ENCODE results near the gene TRAF3IP1.

Gene TRAF3IP1

DNA sequence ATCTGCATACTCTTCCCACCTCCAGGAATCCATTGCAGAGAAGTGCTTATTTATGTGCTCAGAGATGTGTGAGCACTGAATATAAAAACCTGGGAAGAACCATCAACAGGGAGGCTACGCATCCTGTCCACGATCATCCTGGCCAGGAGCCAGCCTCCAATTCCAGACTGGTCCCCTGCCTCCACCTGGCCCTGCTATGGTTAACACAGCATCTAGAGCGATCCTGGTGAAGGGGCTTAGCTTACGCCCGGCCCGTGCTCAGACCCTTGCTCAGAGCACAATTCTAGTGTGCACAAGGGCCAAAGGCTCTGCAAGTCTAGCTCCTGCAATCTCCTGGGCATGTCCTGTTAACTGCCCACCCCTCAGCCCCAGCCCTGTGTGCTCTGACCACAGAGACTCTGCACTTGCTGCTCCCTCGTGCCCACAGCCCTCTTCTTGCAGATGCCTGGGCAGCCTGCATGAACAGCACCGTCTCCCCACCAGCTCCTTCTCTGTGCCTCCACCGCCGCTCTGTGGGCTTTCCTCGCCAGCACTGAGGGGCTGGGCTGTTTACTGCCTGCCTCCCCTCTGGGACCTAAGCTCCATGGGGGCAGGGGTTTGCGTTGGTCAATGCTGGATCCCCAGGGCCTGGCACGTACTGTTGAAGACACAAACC, 38.4 kb upstream of the TRAF3IP1 start:
- no peak overlapping the region for H3K27ac ChIP-seq
- no peak overlapping the region for H3K4me3 ChIP-seq (ENCODE audit: low read depth, low read length)
- H3K9me3 ChIP-seq (ENCODE audit: severe bottlenecking) = no peaks in the 10 kb centered on the region
- peaks cover 3% of the 10 kb centered on the region for H3K36me3 ChIP-seq
- TF ChIP-seq, protein P1, sequence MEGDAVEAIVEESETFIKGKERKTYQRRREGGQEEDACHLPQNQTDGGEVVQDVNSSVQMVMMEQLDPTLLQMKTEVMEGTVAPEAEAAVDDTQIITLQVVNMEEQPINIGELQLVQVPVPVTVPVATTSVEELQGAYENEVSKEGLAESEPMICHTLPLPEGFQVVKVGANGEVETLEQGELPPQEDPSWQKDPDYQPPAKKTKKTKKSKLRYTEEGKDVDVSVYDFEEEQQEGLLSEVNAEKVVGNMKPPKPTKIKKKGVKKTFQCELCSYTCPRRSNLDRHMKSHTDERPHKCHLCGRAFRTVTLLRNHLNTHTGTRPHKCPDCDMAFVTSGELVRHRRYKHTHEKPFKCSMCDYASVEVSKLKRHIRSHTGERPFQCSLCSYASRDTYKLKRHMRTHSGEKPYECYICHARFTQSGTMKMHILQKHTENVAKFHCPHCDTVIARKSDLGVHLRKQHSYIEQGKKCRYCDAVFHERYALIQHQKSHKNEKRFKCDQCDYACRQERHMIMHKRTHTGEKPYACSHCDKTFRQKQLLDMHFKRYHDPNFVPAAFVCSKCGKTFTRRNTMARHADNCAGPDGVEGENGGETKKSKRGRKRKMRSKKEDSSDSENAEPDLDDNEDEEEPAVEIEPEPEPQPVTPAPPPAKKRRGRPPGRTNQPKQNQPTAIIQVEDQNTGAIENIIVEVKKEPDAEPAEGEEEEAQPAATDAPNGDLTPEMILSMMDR (IDR thresholded peaks at IDR 0.05; ENCODE audit: low read depth, low read length) = no peak
- no peaks in the 10 kb centered on the region for H3K27me3 ChIP-seq (ENCODE audit: insufficient read depth, low read depth, severe bottlenecking)
- DNase-seq = no peak

DNA sequence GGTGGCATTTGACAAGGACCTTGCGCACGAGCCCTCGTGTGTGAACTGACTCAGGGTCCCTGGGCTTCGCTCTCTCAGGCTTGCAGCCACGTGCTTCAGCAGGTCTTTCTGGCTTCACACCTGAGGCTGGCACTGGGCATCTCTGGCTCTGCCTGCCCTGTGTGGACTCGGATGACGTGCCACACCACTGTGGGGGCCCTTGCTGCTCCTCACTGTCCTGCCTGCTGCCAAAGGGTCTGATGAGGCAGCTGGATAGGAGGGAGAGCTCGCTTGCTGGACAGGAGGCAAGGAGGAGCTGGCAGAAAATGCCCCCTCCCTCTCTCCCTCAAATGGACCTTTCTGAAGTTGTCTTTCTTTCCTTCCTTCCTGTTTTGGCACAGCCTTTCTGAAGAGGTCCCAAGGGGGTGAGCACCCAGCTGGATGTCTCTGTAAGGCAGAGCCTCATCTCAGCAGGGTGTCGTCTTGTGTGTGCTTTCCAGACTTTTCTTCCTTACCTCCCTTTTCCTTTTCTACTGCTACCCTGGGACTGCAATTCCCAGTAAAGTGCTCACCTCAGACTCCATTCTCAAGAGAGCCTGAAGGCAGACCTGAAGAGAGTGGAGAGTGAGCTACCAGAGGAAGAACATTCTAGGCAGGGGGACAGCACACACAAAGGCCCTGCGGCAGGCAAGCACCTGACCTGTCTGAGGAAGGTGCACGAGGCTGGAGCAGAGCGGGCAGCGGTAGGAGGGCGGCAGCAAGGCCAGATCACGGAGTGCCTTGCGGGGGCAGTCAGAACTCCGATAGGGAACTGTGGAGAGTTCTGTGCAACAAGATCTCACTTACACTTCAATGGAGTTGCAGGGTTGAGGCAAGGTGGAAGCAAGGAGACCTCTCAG, 37.2 kb upstream of the TRAF3IP1 start:
- Histone ChIP-seq H3K27ac (no peak overlapping the region), H3K9me3 (ENCODE audit: severe bottlenecking) (no peaks in the 10 kb centered on the region), H3K4me3 (ENCODE audit: low read depth, low read length) (no peak overlapping the region), H3K27me3 (ENCODE audit: insufficient read depth, low read depth, severe bottlenecking) (no peaks in the 10 kb centered on the region), H3K36me3 (no peaks in the 10 kb centered on the region)
- DNase-seq = no peak
- TF ChIP-seq, protein P1 (IDR thresholded peaks at IDR 0.05; ENCODE audit: low read depth, low read length) = no peak

DNA sequence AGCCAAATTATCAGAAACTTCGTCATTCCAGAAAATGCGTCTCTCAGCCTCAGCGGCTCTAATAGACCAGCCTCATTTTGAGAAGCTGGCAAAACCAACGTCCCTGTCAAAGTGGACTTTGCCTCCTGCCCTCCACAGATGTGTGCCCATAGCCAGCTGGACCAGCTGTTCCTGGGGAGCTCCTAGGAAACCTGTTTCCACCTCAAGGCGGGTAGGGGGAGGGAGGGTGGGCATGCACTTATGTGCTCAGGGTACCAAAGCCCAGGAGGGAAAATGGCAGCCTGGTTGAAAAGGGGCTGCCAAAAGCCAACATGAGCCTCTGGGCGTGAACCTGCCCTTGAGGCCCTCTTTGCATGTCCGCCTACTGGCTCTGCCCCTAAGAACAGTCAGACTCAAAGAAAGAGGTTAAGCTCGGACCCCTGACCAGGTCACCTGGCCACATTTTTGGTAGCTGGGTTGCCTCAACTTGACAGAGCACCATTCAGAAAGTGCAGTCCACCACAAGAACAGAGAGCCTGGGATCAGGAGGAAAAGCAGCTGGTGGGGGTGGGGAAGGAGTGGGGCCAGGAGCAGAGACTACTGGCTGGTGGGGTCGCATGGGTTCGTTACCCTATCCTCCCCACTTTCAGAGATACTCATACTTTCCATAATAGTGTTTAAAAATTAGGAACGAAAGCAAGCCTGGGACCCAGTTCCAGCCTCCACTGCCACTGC, 35.4 kb upstream of the TRAF3IP1 start:
- Histone ChIP-seq H3K36me3 (no peaks in the 10 kb centered on the region), H3K9me3 (ENCODE audit: severe bottlenecking) (no peaks in the 10 kb centered on the region), H3K27ac (no peak overlapping the region), H3K4me3 (ENCODE audit: low read depth, low read length) (no peak overlapping the region), H3K27me3 (ENCODE audit: insufficient read depth, low read depth, severe bottlenecking) (no peaks in the 10 kb centered on the region)
- DNase-seq = no peak
- TF ChIP-seq, protein P1 (IDR thresholded peaks at IDR 0.05; ENCODE audit: low read depth, low read length) = no peak

DNA sequence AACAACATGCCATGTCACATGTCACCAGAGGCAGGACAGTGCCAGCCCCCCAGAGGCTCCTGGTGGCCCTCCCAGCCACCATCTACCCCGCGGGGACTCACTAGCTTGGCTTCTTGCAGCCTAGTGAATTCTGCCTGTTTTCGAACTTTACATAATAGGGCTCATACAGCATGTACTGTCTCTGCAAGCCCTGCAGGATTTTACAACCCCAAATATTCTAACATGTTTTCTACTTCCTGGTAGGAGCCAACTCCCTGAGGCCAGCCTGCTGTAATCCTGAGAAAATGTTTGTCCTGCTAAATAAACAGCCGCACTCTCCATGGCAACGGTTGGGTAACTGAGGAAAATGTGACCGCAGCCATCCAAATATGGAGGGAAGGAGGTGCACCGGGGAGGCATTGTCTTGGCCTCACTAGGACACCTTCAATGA, 34.6 kb upstream of the TRAF3IP1 start:
- DNase-seq = no peak
- Histone ChIP-seq H3K4me3 (ENCODE audit: low read depth, low read length) (no peak overlapping the region), H3K27ac (no peak overlapping the region), H3K27me3 (ENCODE audit: insufficient read depth, low read depth, severe bottlenecking) (no peaks in the 10 kb centered on the region), H3K36me3 (no peaks in the 10 kb centered on the region), H3K9me3 (ENCODE audit: severe bottlenecking) (no peaks in the 10 kb centered on the region)
- TF ChIP-seq, protein P1 (IDR thresholded peaks at IDR 0.05; ENCODE audit: low read depth, low read length) = no peak

DNA sequence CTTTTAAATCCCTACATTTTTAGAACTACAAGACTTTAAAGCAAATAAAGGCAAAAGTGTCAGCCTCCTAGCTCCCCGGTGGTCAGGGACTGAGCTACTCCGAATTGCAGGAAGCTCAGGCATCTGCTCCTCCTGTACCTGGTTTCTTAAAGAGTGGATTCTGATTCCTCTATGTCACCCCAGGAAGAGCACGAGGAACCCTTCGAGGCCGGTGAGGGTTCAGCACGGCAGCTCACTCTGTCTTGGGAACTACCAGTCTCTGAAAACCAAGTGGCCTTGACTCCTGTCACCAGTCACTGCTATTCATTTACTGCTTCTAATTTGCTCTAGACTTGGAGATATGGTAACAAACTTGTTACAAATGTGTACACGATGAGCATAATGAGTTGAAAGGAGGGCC, 34.2 kb upstream of the TRAF3IP1 start:
- H3K4me3 ChIP-seq (ENCODE audit: low read depth, low read length) = no peak overlapping the region

More for the DNA sequence above, 34.2 kb upstream of the TRAF3IP1 start:
- no peaks in the 10 kb centered on the region for H3K9me3 ChIP-seq (ENCODE audit: severe bottlenecking)
- H3K27ac ChIP-seq = no peak overlapping the region
- TF ChIP-seq, protein P1 (IDR thresholded peaks at IDR 0.05; ENCODE audit: low read depth, low read length) = no peak
- no peaks in the 10 kb centered on the region for H3K27me3 ChIP-seq (ENCODE audit: insufficient read depth, low read depth, severe bottlenecking)
- no peaks in the 10 kb centered on the region for H3K36me3 ChIP-seq
- DNase-seq = no peak

Measured in WERI-Rb-1 (cell line).